GM06990 (cell line): ENCODE measurements around the gene PSMD3.
A peak's percentile ranks its signal among the peaks of the same experiment; 100 is the strongest.

Source experiments
- DNase-seq: peaks from one replicate; pipeline ENCODE4 v3.0.0-alpha.2; 2011; ENCODE audit not compliant: insufficient read length; ENCODE audit errors: extremely low read depth
- H3K27me3 ChIP-seq: replicated peaks from 2 replicates; pipeline ENCODE4 v1.6.0; 2011; ENCODE audit warnings: low read length; ENCODE audit not compliant: control insufficient read depth, insufficient read depth
- H3K36me3 ChIP-seq: 2 replicates; pipeline ENCODE4 v1.5.1; 2011; ENCODE audit warnings: low read length; ENCODE audit not compliant: control insufficient read depth, insufficient read depth
- H3K4me3 ChIP-seq: replicated peaks from 2 replicates; pipeline ENCODE4 v1.5.1; 2011; ENCODE audit warnings: low read depth, mild to moderate bottlenecking, control low read depth, low read length
- TF ChIP-seq, protein P1 (sequence below): IDR thresholded peaks from 2 replicates; pipeline ENCODE4 v1.5.1; 2011; ENCODE audit warnings: low read length, control low read depth, mild to moderate bottlenecking, inconsistent platforms; ENCODE audit not compliant: insufficient read depth, poor library complexity, severe bottlenecking

The PSMD3 gene

DNA sequence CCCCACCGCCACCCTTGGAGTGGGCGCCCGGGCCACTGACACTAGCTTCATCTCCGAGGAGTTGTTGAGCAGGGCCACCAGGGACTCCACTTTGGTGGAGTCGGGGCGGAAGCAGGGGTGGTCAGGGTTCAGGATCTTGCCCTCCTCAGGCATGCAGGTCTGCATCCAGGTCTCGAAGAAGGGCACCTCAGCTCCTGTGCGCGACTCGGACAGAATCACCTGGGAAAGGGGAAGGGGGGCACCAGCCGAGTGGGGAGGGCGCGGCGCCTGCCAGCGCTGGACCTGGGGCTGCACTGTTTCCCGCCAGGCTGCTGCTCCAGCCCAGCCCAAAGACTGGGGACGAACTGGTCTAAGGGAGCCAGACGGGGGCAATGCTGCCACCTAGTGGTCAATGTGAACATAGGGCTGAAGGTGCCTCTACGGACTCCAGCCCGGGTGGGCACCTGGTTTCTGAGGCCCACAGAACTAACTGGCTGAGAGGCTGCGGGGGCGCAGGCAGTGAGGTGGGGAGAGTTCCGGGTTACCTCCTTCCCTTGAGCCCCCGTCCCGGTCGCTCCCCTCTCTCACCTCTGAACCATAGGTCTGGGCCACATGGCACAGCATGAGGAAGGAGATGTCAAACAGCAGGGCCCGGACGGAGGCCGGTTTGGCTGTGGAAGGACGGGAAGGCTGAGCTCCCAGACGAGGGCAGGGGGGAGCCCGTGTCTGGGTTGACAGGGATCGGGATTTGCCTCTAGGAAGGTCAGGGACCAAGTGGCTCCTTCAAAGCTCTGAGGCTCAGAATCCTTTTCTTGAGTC is 46.4 kb downstream of the PSMD3 start:
- no peaks in the 10 kb centered on the region for H3K27me3 ChIP-seq
- DNase-seq: peak; percentile 47
- no peak overlapping the region for H3K4me3 ChIP-seq
- H3K36me3 ChIP-seq: peaks cover 44% of the 10 kb centered on the region
- TF ChIP-seq, protein P1, sequence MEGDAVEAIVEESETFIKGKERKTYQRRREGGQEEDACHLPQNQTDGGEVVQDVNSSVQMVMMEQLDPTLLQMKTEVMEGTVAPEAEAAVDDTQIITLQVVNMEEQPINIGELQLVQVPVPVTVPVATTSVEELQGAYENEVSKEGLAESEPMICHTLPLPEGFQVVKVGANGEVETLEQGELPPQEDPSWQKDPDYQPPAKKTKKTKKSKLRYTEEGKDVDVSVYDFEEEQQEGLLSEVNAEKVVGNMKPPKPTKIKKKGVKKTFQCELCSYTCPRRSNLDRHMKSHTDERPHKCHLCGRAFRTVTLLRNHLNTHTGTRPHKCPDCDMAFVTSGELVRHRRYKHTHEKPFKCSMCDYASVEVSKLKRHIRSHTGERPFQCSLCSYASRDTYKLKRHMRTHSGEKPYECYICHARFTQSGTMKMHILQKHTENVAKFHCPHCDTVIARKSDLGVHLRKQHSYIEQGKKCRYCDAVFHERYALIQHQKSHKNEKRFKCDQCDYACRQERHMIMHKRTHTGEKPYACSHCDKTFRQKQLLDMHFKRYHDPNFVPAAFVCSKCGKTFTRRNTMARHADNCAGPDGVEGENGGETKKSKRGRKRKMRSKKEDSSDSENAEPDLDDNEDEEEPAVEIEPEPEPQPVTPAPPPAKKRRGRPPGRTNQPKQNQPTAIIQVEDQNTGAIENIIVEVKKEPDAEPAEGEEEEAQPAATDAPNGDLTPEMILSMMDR: peak; percentile 94

DNA sequence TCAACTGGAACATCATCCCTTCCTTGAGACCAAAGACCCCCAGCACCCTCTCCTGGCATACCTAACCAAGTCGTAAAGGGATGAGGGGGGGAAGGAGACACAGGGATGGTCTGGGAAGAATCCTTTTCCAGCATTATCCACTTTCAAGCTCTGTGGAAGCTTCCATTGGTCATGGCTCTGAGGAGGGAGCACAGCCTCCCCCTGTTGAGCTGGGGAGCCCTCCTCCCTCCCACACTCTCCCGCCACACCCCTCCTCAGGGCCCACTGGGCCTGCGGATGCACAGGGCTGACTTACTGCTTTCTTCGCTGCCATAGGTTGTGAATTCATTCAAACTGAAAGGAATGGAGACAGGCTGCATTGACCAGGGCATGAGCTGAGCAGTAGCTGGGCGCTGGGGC is 47.0 kb downstream of the PSMD3 start:
- TF ChIP-seq, protein P1: no peak
- Histone ChIP-seq H3K36me3 (peaks cover 42% of the 10 kb centered on the region), H3K27me3 (no peaks in the 10 kb centered on the region), H3K4me3 (no peak overlapping the region)
- no peak for DNase-seq

DNA sequence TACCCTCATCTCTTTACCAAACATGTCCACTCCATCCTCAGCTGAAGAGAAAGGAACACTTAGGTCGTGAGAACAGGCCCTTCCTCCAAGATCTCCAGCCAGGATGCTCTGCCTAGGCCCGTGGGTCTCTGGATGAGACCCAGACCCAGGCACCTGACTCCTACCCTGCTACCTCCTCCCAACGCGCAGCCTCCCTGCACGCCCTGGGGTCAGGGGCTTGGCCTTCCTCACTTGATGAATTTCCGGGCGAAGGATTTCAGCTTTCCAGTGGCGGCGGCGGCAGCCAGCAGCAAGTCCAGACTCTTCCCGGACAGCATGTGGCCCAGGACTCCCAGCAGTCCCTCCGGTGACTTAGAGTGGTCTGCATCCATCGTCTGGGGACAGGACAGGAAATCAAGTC is 48.0 kb downstream of the PSMD3 start:
- TF ChIP-seq, protein P1: no peak
- no peak for DNase-seq
- Histone ChIP-seq H3K27me3 (no peaks in the 10 kb centered on the region), H3K36me3 (peaks cover 41% of the 10 kb centered on the region), H3K4me3 (no peak overlapping the region)

DNA sequence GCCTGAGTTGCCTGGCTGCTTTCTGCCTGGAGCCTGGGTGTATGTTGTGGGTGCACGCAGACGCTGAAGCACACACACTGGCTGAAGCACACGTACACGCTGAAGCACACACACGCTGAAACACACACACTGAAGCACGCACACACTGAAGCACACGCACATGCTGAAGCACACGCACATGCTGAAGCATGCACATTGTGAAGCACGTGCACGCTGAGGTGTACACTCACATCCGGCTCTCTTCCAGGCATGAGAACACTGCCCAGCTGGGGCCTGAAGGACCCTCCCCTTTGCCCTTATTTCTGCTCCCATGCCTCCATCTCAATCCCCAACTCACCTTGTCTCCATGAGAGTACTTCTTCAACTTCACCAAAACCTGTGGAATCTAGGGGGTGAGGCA is 51.1 kb downstream of the PSMD3 start:
- Histone ChIP-seq H3K27me3 (no peaks in the 10 kb centered on the region), H3K4me3 (no peak overlapping the region), H3K36me3 (peaks cover 34% of the 10 kb centered on the region)
- TF ChIP-seq, protein P1: no peak
- no peak for DNase-seq

DNA sequence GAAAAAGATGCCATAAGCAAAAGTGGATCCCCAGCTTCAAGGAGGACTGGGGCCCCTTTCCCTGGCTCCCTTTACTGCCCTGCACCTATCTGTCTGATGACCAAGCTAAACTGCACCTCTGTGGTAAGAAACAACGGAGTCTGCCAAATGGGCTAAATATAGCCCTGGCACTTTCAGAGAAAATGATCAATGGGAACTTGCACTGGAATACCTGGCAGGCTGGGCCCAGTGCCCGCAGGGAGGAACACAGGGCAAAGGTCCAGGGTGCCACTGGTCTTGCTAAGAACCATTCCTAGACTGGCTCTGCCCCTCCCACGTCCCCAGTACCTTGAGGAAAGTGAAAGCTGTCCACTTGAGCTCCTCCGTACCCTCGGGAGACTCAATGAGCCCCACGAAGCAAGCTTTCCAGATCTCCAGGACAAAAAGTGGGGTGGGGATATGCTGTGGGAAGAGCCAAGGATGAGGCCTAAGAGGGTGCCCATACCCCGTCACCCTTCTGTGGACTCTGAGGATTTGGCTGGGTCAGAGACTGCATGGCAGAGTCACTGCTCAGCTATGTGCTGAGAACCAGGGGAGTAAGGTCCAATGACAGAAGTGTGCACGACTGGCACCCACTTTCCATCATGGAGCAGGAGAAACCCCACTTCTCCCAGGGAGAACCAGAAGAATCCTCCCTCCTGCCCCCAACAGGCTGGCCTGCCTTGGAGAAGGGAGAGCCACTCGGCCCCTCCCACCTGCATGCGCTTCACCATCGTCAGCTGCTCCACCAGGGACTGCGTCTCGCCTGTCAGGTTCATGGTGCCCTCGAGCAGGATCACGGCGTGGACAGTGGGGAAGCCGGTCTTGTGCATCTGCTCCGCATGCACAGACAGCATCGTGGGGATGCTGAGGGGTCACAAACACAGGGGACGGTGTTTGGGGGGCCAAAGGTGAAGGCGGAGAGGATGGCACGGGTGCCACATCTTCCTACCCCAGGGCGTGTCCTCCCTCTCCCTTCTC is 52.0 kb downstream of the PSMD3 start:
- no peak overlapping the region for H3K4me3 ChIP-seq
- DNase-seq: no peak
- TF ChIP-seq, protein P1: no peak
- H3K36me3 ChIP-seq: peaks cover 30% of the 10 kb centered on the region
- H3K27me3 ChIP-seq: no peaks in the 10 kb centered on the region
